Esophagus squamous epithelium (tissue), 4 donors: ENCODE results near the gene SMPD3.

Experiments used
- CTCF ChIP-seq, 6 experiments: fragments of 450-650 bp in 4 of 6; fragments of 200-600 bp in 2 of 6; sonication (generic) in 2 of 6; IDR thresholded peaks; one replicate each; pipeline ENCODE4 v1.5.1; 2016 to 2019; ENCODE audit warnings: antibody characterized with exemption in 6 of 6, mild to moderate bottlenecking in 4 of 6, moderate library complexity in 4 of 6
- POLR2A ChIP-seq, 4 donors: fragments of 450-650 bp; IDR thresholded peaks; one replicate each; pipeline ENCODE4 v1.6.1; 2017; ENCODE audit warnings: antibody characterized with exemption in 4 of 4, mild to moderate bottlenecking in 4 of 4, moderate library complexity in 3 of 4

GRCh38 chr16:68366062-68366461, 82.2 kb downstream of the SMPD3 start:
- no peak for TF ChIP-seq CTCF (IDR thresholded peaks at IDR 0.05)
- no peak for TF ChIP-seq POLR2A (IDR thresholded peaks at IDR 0.05)
